Measurements from ENCODE around the gene TLL1. TPM values are rescaled to one million over a fixed set of nuclear protein-coding genes. Genes with fewer than 3 reads are reported as not detected.
A peak's percentile ranks its signal among the peaks of the same experiment; 100 is the strongest.

Gene TLL1
- total RNA-seq, 1 experiment from 2014 or later: 0.46 TPM

DNA sequence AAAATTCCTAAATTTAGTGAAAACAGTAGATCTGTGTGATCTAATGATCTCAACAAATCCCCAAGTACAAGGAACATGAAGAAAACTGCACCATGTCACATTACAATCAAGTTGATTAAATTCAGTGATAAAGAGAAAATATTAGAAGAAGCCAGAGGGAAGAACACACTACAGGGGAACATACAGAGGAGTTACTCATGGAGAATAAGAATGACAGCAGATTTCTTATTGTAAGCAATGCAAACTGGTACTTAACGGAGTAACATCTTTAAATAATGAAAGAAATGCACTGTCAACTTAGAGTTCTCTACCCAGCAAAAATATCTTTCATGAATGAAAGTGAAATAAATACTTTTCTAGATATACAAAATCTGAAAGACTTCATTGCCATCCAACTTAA lies 21.1 kb downstream of the TLL1 start:
- no peak for DNase-seq
- no peak overlapping the region for H2AFZ ChIP-seq
- no peak overlapping the region for H3K4me3 ChIP-seq
- H3K27me3 ChIP-seq (ENCODE audit: insufficient read depth, low read depth): no peaks in the 10 kb centered on the region
- intact Hi-C loops (cut with micrococcal nuclease; ENCODE audit: unreplicated experiment): no loop called here
- POLR2A ChIA-PET (ENCODE audit: unreplicated experiment): no interaction called here
- BruUV-seq (replicated peaks): no TSS peak
- H3K27ac ChIP-seq: no peak overlapping the region
- H3K9me3 ChIP-seq (ENCODE audit: insufficient read depth, low read depth): no peaks in the 10 kb centered on the region
- H3K4me1 ChIP-seq (replicated peaks; ENCODE audit: insufficient read depth): no peaks in the 10 kb centered on the region
- no peaks in the 10 kb centered on the region for H3K79me2 ChIP-seq (ENCODE audit: low read depth)
- no peaks in the 10 kb centered on the region for H3K9me2 ChIP-seq (ENCODE audit: insufficient read depth)
- CTCF ChIA-PET: no interaction called here
- H3F3A ChIP-seq (ENCODE audit: insufficient read depth, low read depth): no peaks in the 10 kb centered on the region
- H4K20me1 ChIP-seq (ENCODE audit: insufficient read depth): no peaks in the 10 kb centered on the region
- H3K4me2 ChIP-seq: no peak overlapping the region
- TF ChIP-seq EZH2 (IDR thresholded peaks at IDR 0.05; ENCODE audit: low read depth): no peak
- H3K36me3 ChIP-seq (ENCODE audit: low read depth): no peaks in the 10 kb centered on the region

DNA sequence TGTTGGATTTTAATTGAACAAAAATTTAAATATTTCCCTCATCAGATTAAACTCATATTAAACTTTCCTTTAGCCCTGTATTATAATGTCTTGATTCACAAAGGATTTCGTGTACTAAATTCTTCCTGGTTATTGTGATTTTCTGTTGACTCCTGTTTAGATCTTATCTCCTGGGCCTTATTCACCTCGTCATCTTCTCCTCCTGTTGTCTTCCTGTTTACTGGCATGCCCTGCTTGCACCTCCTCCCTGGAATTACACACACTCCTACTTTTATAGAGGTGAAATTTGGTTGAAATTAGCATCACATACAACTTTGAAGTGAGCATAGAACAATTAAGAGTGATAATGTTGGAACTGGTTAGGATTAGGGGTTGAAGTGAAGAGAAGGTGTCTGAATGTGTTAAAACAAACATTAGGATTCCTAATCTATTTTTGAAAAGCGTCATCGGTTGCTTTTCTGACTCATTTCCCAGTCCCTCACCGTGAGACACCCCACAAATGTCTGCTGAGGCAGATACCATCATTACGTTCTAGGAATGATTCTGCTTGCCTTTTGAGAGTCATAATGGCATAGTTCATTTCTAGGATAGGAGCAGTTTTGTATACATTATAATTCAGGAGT lies 32.5 kb downstream of the TLL1 start:
- no peaks in the 10 kb centered on the region for H3K9me2 ChIP-seq (ENCODE audit: insufficient read depth)
- no TSS peak for BruUV-seq (replicated peaks)
- H3K27me3 ChIP-seq (ENCODE audit: insufficient read depth, low read depth): no peaks in the 10 kb centered on the region
- H4K20me1 ChIP-seq (ENCODE audit: insufficient read depth): no peaks in the 10 kb centered on the region
- H3K4me1 ChIP-seq (replicated peaks; ENCODE audit: insufficient read depth): peaks cover 15% of the 10 kb centered on the region
- H3K4me2 ChIP-seq: peak overlapping the region; percentile 63
- ChIA-PET CTCF (no interaction called here), POLR2A (ENCODE audit: unreplicated experiment) (no interaction called here)
- peak; percentile 16 to 36 for DNase-seq
- H2AFZ ChIP-seq: peak overlapping the region; percentile 75
- H3K27ac ChIP-seq: peak overlapping the region; percentile 53
- H3K36me3 ChIP-seq (ENCODE audit: low read depth): no peaks in the 10 kb centered on the region
- no peak for TF ChIP-seq EZH2 (IDR thresholded peaks at IDR 0.05; ENCODE audit: low read depth)
- TF ChIP-seq, protein P1, sequence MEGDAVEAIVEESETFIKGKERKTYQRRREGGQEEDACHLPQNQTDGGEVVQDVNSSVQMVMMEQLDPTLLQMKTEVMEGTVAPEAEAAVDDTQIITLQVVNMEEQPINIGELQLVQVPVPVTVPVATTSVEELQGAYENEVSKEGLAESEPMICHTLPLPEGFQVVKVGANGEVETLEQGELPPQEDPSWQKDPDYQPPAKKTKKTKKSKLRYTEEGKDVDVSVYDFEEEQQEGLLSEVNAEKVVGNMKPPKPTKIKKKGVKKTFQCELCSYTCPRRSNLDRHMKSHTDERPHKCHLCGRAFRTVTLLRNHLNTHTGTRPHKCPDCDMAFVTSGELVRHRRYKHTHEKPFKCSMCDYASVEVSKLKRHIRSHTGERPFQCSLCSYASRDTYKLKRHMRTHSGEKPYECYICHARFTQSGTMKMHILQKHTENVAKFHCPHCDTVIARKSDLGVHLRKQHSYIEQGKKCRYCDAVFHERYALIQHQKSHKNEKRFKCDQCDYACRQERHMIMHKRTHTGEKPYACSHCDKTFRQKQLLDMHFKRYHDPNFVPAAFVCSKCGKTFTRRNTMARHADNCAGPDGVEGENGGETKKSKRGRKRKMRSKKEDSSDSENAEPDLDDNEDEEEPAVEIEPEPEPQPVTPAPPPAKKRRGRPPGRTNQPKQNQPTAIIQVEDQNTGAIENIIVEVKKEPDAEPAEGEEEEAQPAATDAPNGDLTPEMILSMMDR (conservative IDR thresholded peaks at IDR 0.05): no peak
- intact Hi-C loops (cut with micrococcal nuclease; ENCODE audit: unreplicated experiment): loop anchor here (10.0 kb wide), 1 partner anchor 109 kb away; no protein-coding TSS in a partner anchor
- H3K79me2 ChIP-seq (ENCODE audit: low read depth): no peaks in the 10 kb centered on the region
- H3F3A ChIP-seq (ENCODE audit: insufficient read depth, low read depth): no peaks in the 10 kb centered on the region
- no peak overlapping the region for H3K4me3 ChIP-seq
- no peaks in the 10 kb centered on the region for H3K9me3 ChIP-seq (ENCODE audit: insufficient read depth, low read depth)

DNA sequence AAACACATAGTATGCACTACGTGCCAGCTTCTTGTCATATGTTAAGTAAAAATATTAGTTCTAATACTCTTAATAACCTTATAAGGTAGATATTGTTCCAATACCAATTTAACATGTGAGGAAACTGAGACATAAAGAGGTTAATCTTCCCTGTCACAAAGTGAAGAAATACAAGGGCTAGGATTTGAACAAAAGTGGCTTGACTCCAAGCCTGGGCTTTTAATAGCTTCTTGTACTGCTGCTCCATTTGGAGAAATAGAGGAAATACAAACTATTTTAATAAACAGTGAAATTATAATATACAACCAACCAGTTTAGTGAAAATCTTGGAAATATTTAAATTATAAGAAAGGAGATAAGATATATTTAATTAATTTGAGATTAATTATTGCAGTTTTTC lies 33.2 kb downstream of the TLL1 start:
- no peak overlapping the region for H3K4me2 ChIP-seq

More for the DNA sequence above, 33.2 kb downstream of the TLL1 start:
- Histone ChIP-seq H3K9me2 (ENCODE audit: insufficient read depth) (no peaks in the 10 kb centered on the region), H3K4me3 (no peak overlapping the region), H2AFZ (no peak overlapping the region), H3K4me1 (replicated peaks; ENCODE audit: insufficient read depth) (peaks cover 15% of the 10 kb centered on the region), H3K27ac (no peak overlapping the region), H3K27me3 (ENCODE audit: insufficient read depth, low read depth) (no peaks in the 10 kb centered on the region), H3K9me3 (ENCODE audit: insufficient read depth, low read depth) (no peaks in the 10 kb centered on the region), H4K20me1 (ENCODE audit: insufficient read depth) (no peaks in the 10 kb centered on the region), H3K36me3 (ENCODE audit: low read depth) (no peaks in the 10 kb centered on the region), H3F3A (ENCODE audit: insufficient read depth, low read depth) (no peaks in the 10 kb centered on the region), H3K79me2 (ENCODE audit: low read depth) (no peaks in the 10 kb centered on the region)
- ChIA-PET CTCF (no interaction called here), POLR2A (ENCODE audit: unreplicated experiment) (no interaction called here)
- intact Hi-C loops (cut with micrococcal nuclease; ENCODE audit: unreplicated experiment): loop anchor here (10.0 kb wide), 1 partner anchor 109 kb away; no protein-coding TSS in a partner anchor
- no TSS peak for BruUV-seq (replicated peaks)
- no peak for TF ChIP-seq EZH2 (IDR thresholded peaks at IDR 0.05; ENCODE audit: low read depth)
- TF ChIP-seq, protein P1 (conservative IDR thresholded peaks at IDR 0.05): no peak
- no peak for DNase-seq

Measured in PC-9 (cell line).